H1 (cell line): ENCODE results near the gene PSMC2. TPM values are rescaled to one million over a fixed set of nuclear protein-coding genes. Genes with fewer than 3 reads are reported as not detected.

Source experiments
- CTCF ChIA-PET: fragments of 300-600 bp; sonication (Branson Sonifier 250); formaldehyde crosslinking; loops from one replicate; lab custom pipeline; 2021; ENCODE audit not compliant: partially characterized antibody; lab: Charles Lee
- POLR2A ChIA-PET: fragments of 300-600 bp; sonication (Branson Sonifier 250); formaldehyde crosslinking; loops from one replicate; lab custom pipeline; 2021; ENCODE audit warnings: inconsistent platforms; ENCODE audit not compliant: partially characterized antibody; lab: Charles Lee
- DNase-seq, 2 experiments: peaks; one replicate each; pipeline versions ENCODE4 v3.0.0 to v3.0.0-alpha.2; 2010 to 2022; ENCODE audit warnings: low spot score in 2 of 2, low read depth in 1 of 2, mixed read lengths in 1 of 2
- FAIRE-seq: peaks from 2 replicates; lab custom pipeline; 2011; peaks lifted over from hg19 to GRCh38; lab: Jason Lieb, UNC
- H2AFZ ChIP-seq: 2 replicates; pipeline ENCODE4 v1.8.1; 2012; ENCODE audit warnings: low read length, inconsistent platforms
- H2AK5ac ChIP-seq: 2 replicates; pipeline ENCODE4 v1.6.1; 2013; ENCODE audit warnings: low read depth, low read length
- H2BK120ac ChIP-seq: replicated peaks from 2 replicates; pipeline ENCODE3; 2013; ENCODE audit warnings: low read depth, low read length, inconsistent platforms
- H2BK12ac ChIP-seq: 2 replicates; pipeline ENCODE4 v1.6.1; 2013; ENCODE audit warnings: low read depth, low read length
- H2BK15ac ChIP-seq: 2 replicates; pipeline ENCODE4 v1.6.1; 2013; ENCODE audit warnings: low read length
- H2BK20ac ChIP-seq: 2 replicates; pipeline ENCODE4 v1.6.1; 2013; ENCODE audit warnings: low read length
- H2BK5ac ChIP-seq: 2 replicates; pipeline ENCODE4 v1.6.1; 2013; ENCODE audit warnings: low read depth, low read length
- H3K14ac ChIP-seq: 2 replicates; pipeline ENCODE4 v1.6.1; 2013; ENCODE audit warnings: inconsistent platforms; ENCODE audit not compliant: insufficient read length
- H3K18ac ChIP-seq: 2 replicates; pipeline ENCODE4 v1.6.1; 2013; ENCODE audit warnings: low read length; ENCODE audit errors: extremely low read depth
- H3K23ac ChIP-seq: 2 replicates; pipeline ENCODE4 v1.6.1; 2013; ENCODE audit warnings: inconsistent platforms; ENCODE audit not compliant: insufficient read length
- H3K23me2 ChIP-seq: 2 replicates; pipeline ENCODE4 v1.6.1; 2013; ENCODE audit warnings: low read depth, low read length
- H3K27ac ChIP-seq: 2 replicates; pipeline ENCODE4 v1.6.1; 2011; ENCODE audit warnings: low read depth, low read length, inconsistent platforms
- H3K27me3 ChIP-seq, 4 experiments: replicated peaks in 1 of 4; 1 replicate in 1 of 4; 2 replicates in 3 of 4; pipeline versions ENCODE4 v1.6.1 to v1.8.1; 2011 to 2013; ENCODE audit warnings: low read length in 3 of 4, mild to moderate bottlenecking in 3 of 4, inconsistent platforms in 2 of 4, mixed read lengths in 2 of 4, moderate library complexity in 1 of 4; ENCODE audit not compliant: control insufficient read depth in 3 of 4, insufficient read depth in 3 of 4; ENCODE audit errors: extremely low read depth in 1 of 4
- H3K36me3 ChIP-seq, 4 experiments: 2 replicates each; pipeline versions ENCODE4 v1.6.1 to v1.8.1; 2011 to 2013; ENCODE audit warnings: mild to moderate bottlenecking in 4 of 4, low read length in 3 of 4, moderate library complexity in 2 of 4, control low read depth in 1 of 4, inconsistent platforms in 1 of 4; ENCODE audit not compliant: insufficient read depth in 4 of 4, control insufficient read depth in 2 of 4
- H3K4ac ChIP-seq: replicated peaks from 2 replicates; pipeline ENCODE3; 2013; ENCODE audit warnings: low read length, low read depth, mixed read lengths, inconsistent platforms; ENCODE audit not compliant: insufficient read length
- H3K4me1 ChIP-seq, 4 experiments: replicated peaks in 1 of 4; 1 replicate in 1 of 4; 2 replicates in 3 of 4; pipeline versions ENCODE4 v1.6.1 to v1.8.1; 2011 to 2013; ENCODE audit warnings: low read length in 3 of 4, inconsistent platforms in 2 of 4, mixed read lengths in 1 of 4; ENCODE audit not compliant: insufficient read depth in 4 of 4, control insufficient read depth in 3 of 4
- H3K4me2 ChIP-seq, 2 experiments: 2 replicates each; pipeline versions ENCODE4 v1.6.1 to v1.8.1; 2011 to 2013; ENCODE audit warnings: low read depth in 2 of 2, low read length in 2 of 2, control low read depth in 1 of 2, inconsistent platforms in 1 of 2, mild to moderate bottlenecking in 1 of 2; ENCODE audit not compliant: insufficient read depth in 1 of 2
- H3K4me3 ChIP-seq, 4 experiments: fragments of 200-600, 300-600 bp in 1 of 4; sonication (generic), shearing (Covaris generic), sonication (Bioruptor Twin) in 1 of 4; 2 replicates each; pipeline versions ENCODE4 v1.5.1 to v1.8.1; 2011 to 2016; ENCODE audit warnings: low read length in 4 of 4, low read depth in 3 of 4, control low read depth in 2 of 4, inconsistent platforms in 2 of 4, mild to moderate bottlenecking in 2 of 4, mixed read lengths in 1 of 4, moderate library complexity in 1 of 4; ENCODE audit not compliant: insufficient read depth in 2 of 4; ENCODE audit errors: extremely low read depth in 1 of 4
- H3K56ac ChIP-seq: replicated peaks from 2 replicates; pipeline ENCODE3; 2013; ENCODE audit warnings: low read depth, mild to moderate bottlenecking, mixed read lengths, low read length, inconsistent platforms; ENCODE audit not compliant: insufficient read length
- H3K79me1 ChIP-seq: 2 replicates; pipeline ENCODE4 v1.6.1; 2013; ENCODE audit warnings: low read depth, low read length, control low read depth
- H3K79me2 ChIP-seq, 2 experiments: 2 replicates each; pipeline versions ENCODE4 v1.6.1 to v1.8.1; 2012 to 2013; ENCODE audit warnings: low read length in 2 of 2, mild to moderate bottlenecking in 2 of 2, inconsistent platforms in 1 of 2; ENCODE audit not compliant: insufficient read depth in 2 of 2, control insufficient read depth in 1 of 2
- H3K9ac ChIP-seq, 4 experiments: replicated peaks in 1 of 4; 1 replicate in 1 of 4; 2 replicates in 3 of 4; pipeline versions ENCODE4 v1.6.1 to v1.8.1; 2011 to 2013; ENCODE audit warnings: low read depth in 3 of 4, low read length in 3 of 4, control low read depth in 2 of 4, mild to moderate bottlenecking in 2 of 4, moderate library complexity in 2 of 4, inconsistent platforms in 1 of 4; ENCODE audit errors: extremely low read depth in 1 of 4
- H3K9me3 ChIP-seq, 2 experiments: 2 replicates each; pipeline versions ENCODE4 v1.6.1 to v1.8.1; 2012 to 2013; ENCODE audit warnings: mild to moderate bottlenecking in 2 of 2, moderate library complexity in 2 of 2, control low read depth in 1 of 2, inconsistent platforms in 1 of 2, low read depth in 1 of 2, low read length in 1 of 2, mixed read lengths in 1 of 2; ENCODE audit not compliant: insufficient read depth in 2 of 2
- H4K20me1 ChIP-seq, 2 experiments: replicated peaks in 1 of 2; 2 replicates each; pipeline versions ENCODE3 to v1.8.1; 2011 to 2013; ENCODE audit warnings: inconsistent platforms in 2 of 2, low read length in 2 of 2, mild to moderate bottlenecking in 1 of 2; ENCODE audit not compliant: insufficient read depth in 2 of 2, control insufficient read depth in 1 of 2
- H4K5ac ChIP-seq: 2 replicates; pipeline ENCODE4 v1.6.1; 2013; ENCODE audit warnings: low read length, low read depth, mixed read lengths, inconsistent platforms; ENCODE audit not compliant: insufficient read length
- H4K8ac ChIP-seq: 2 replicates; pipeline ENCODE4 v1.8.0; 2013; ENCODE audit warnings: mild to moderate bottlenecking, moderate library complexity, low read length, inconsistent platforms; ENCODE audit not compliant: insufficient read depth; ENCODE audit errors: extremely low read depth
- H4K91ac ChIP-seq: replicated peaks from 2 replicates; pipeline ENCODE3; 2013; ENCODE audit warnings: low read length, mixed read lengths, inconsistent platforms; ENCODE audit not compliant: insufficient read length
- RXRA ChIP-seq: IDR thresholded peaks from 2 replicates; pipeline ENCODE4 v1.6.1; 2011; ENCODE audit warnings: low read depth, mild to moderate bottlenecking, low read length, moderate library complexity; ENCODE audit not compliant: insufficient read depth
- SAP30 ChIP-seq: fragments of 300-600 bp; sonication (generic); IDR thresholded peaks from 2 replicates; pipeline ENCODE4 v1.7.1; 2012; ENCODE audit warnings: low read length, moderate library complexity, mild to moderate bottlenecking, inconsistent platforms; ENCODE audit not compliant: insufficient read depth, insufficient replicate concordance
- WGBS, 2 experiments: shearing (Covaris generic) in 1 of 2; methylation state at CpG; one replicate each; pipeline versions ENCODE4 v1.1.6 to v1.1.7; 2013 to 2015; ENCODE audit warnings: low lambda C conversion rate in 2 of 2, mixed read lengths in 2 of 2, inconsistent platforms in 1 of 2, low coverage in 1 of 2, missing lambda C conversion rate in 1 of 2; ENCODE audit not compliant: insufficient replicate concordance in 2 of 2, insufficient coverage in 1 of 2, insufficient read length in 1 of 2; ENCODE audit errors: extremely low coverage in 1 of 2, missing lambda C conversion rate in 1 of 2; 5-methylcytosine and 5-hydroxymethylcytosine counted together
- polyA plus RNA-seq, 7 experiments: library from polyadenylated mRNA; depleted of rRNA in 3 of 7; stranded (reverse) in 5 of 7; unstranded in 2 of 7; fragments of >200 nt in 5 of 7; fragments of 200-250 nt in 2 of 7; gene quantifications; 1 replicate in 5 of 7; 2 replicates in 1 of 7; 4 replicates in 1 of 7; pipeline versions ENCODE4 v1.2.1 to v1.2.3, GENCODE V29; 2011 to 2013; ENCODE audit warnings: missing spikeins in 2 of 7, mixed read lengths in 2 of 7
- total RNA-seq: library from RNA; stranded (reverse); fragmentation: NEBNext Ultra II Directional; extraction: Animal tissue kit (Norgen Biotek cat#: 25700); gene quantifications from 2 replicates; pipeline ENCODE4 v1.2.1, GENCODE V29; 2021

The PSMC2 gene
- total and polyA plus RNA-seq, 2 of the 8 experiments (the other 6 are each of a cell fraction or from before 2014, with no cell fraction given), result 80.9 to 141 TPM

- Histone ChIP-seq H3K4me3 (peak overlapping the region; percentile 83 to 99 (median 90)), H4K5ac (peak overlapping the region; percentile 81), H3K4ac (peak overlapping the region; percentile 57), H3K4me1 (peaks cover 0 to 8% (median 2%) of the 10 kb centered on the region in 4 experiments; a peak in 2 of 7 replicates), H3K23me2 (peaks cover 8% of the 10 kb centered on the region), H4K8ac (peak overlapping the region; percentile 98; the same call in 1 of the 2 replicates), H2BK5ac (peak overlapping the region; percentile 66), H2AFZ (no peak overlapping the region), H3K27ac (peak overlapping the region; percentile 72), H2BK12ac (no peak overlapping the region; the same call in 1 of the 2 replicates), H4K91ac (no peak overlapping the region), H3K56ac (peak overlapping the region; percentile 66), H4K20me1 (peaks cover 2% of the 10 kb centered on the region in 2 experiments), H3K9me3 (no peaks in the 10 kb centered on the region), H3K14ac (no peak overlapping the region), H3K9ac (peak overlapping the region; percentile 82 to 98 (median 94)), H2AK5ac (no peak overlapping the region), H2BK15ac (no peak overlapping the region), H3K79me2 (peaks cover 24 to 66% of the 10 kb centered on the region in 2 experiments), H3K36me3 (peaks cover 9 to 26% (median 21%) of the 10 kb centered on the region in 4 experiments), H3K27me3 (no peaks in the 10 kb centered on the region), H3K4me2 (peak overlapping the region; percentile 81 to 100), H3K23ac (no peak overlapping the region), H3K18ac (peak overlapping the region; percentile 76; the same call in 1 of the 2 replicates), H2BK120ac (no peak overlapping the region), H2BK20ac (no peak overlapping the region), H3K79me1 (peaks cover 13% of the 10 kb centered on the region; the same call in 1 of the 2 replicates)
- no peak for DNase-seq
- peak; percentile 32 for TF ChIP-seq SAP30
- TF ChIP-seq RXRA, result no peak
- FAIRE-seq, result no peak
- POLR2A ChIA-PET, result interaction anchor here (1.0 to 2.0 kb wide), 5 partner anchors 14 to 47 kb away, joined by 3 to 6 read pairs (median 5); partner anchors contain the start of gene PMPCB
- WGBS, 2 experiments, result 4% methylated on average over 26 of the region's 26 CpGs; no CpG with 5 or more reads in 1 of the 2 experiments
- CTCF ChIA-PET, result interaction anchor here (0.8 kb wide), 1 partner anchor 15 kb away, joined by 4 read pairs; no protein-coding TSS in a partner anchor
Measured at GRCh38 chr7:103343758-103344452, 3.5 kb upstream of the PSMC2 start.
